Endothelial cell of umbilical vein (primary cell): ENCODE measurements around the gene RASGRP1. TPM values are rescaled to one million over a fixed set of nuclear protein-coding genes. Genes with fewer than 3 reads are reported as not detected.

Experiments used
- BruUV-seq: library from RNA; stranded (reverse); fragments of 400-500 nt; replicated peaks from 2 replicates; lab custom pipeline; 2021; lab: Mats Ljungman, UMichigan
- CTCF ChIA-PET: fragments of 300-600, 350-600 bp; sonication (Branson Sonifier 250); formaldehyde crosslinking; loops from one replicate; lab custom pipeline; 2021; ENCODE audit warnings: antibody characterized with exemption, inconsistent platforms; lab: Charles Lee
- POLR2A ChIA-PET: fragments of 300-600, 350-600 bp; sonication (Branson Sonifier 250); formaldehyde crosslinking; loops from one replicate; lab custom pipeline; 2021; ENCODE audit warnings: antibody characterized with exemption, inconsistent platforms; lab: Charles Lee
- DNase-seq: peaks from one replicate; pipeline ENCODE4 v3.0.0-alpha.2; 2011; ENCODE audit warnings: low read depth, low spot score
- FAIRE-seq: peaks from 2 replicates; lab custom pipeline; 2011; peaks lifted over from hg19 to GRCh38; lab: Jason Lieb, UNC
- H2AFZ ChIP-seq: 2 replicates; pipeline ENCODE4 v1.6.0; 2012; ENCODE audit warnings: low read depth, low read length, control low read depth, inconsistent platforms
- H3K27ac ChIP-seq: 2 replicates; pipeline ENCODE4 v1.5.1; 2011; ENCODE audit warnings: low read depth, mild to moderate bottlenecking, control low read depth, low read length, moderate library complexity; ENCODE audit not compliant: insufficient read depth
- H3K27me3 ChIP-seq, 2 experiments: 2 replicates each; pipeline versions ENCODE4 v1.6.0 to v1.6.1; 2011; ENCODE audit warnings: low read length in 2 of 2, mixed read lengths in 1 of 2; ENCODE audit not compliant: control insufficient read depth in 2 of 2, insufficient read depth in 2 of 2
- H3K36me3 ChIP-seq, 2 experiments: 2 replicates in 1 of 2; 3 replicates in 1 of 2; pipeline ENCODE4 v1.5.1; 2011; ENCODE audit warnings: low read length in 2 of 2, mild to moderate bottlenecking in 1 of 2, moderate library complexity in 1 of 2; ENCODE audit not compliant: control insufficient read depth in 2 of 2, insufficient read depth in 2 of 2; ENCODE audit errors: extremely low read depth in 1 of 2
- H3K4me1 ChIP-seq: 3 replicates; pipeline ENCODE4 v1.5.1; 2011; ENCODE audit warnings: mild to moderate bottlenecking, low read length; ENCODE audit not compliant: control insufficient read depth, insufficient read depth; ENCODE audit errors: extremely low read depth
- H3K4me2 ChIP-seq: 2 replicates; pipeline ENCODE4 v1.6.1; 2011; ENCODE audit warnings: low read length, control low read depth, mixed read lengths; ENCODE audit not compliant: insufficient read depth
- H3K4me3 ChIP-seq, 3 experiments: fragments of 200-600 bp in 1 of 3; sonication (generic), shearing (Covaris generic) in 1 of 3; replicated peaks in 1 of 3; 2 replicates each; pipeline ENCODE4 v1.5.1; 2011 to 2016; ENCODE audit warnings: control low read depth in 3 of 3, low read length in 3 of 3, mild to moderate bottlenecking in 2 of 3, inconsistent platforms in 1 of 3, low read depth in 1 of 3, moderate library complexity in 1 of 3; ENCODE audit not compliant: insufficient read depth in 1 of 3
- H3K79me2 ChIP-seq: 2 replicates; pipeline ENCODE4 v1.6.0; 2012; ENCODE audit warnings: low read length, inconsistent platforms; ENCODE audit not compliant: control insufficient read depth, insufficient read depth
- H3K9ac ChIP-seq: replicated peaks from 2 replicates; pipeline ENCODE3; 2011; ENCODE audit warnings: low read length, control low read depth; ENCODE audit not compliant: insufficient read depth; ENCODE audit errors: extremely low read depth
- H3K9me1 ChIP-seq: replicated peaks from 3 replicates; pipeline ENCODE4 v1.6.0; 2011; ENCODE audit warnings: mild to moderate bottlenecking, low read length; ENCODE audit not compliant: control insufficient read depth, insufficient read depth; ENCODE audit errors: extremely low read depth
- H3K9me3 ChIP-seq: replicated peaks from 2 replicates; pipeline ENCODE4 v1.5.1; 2012; ENCODE audit warnings: low read length, inconsistent platforms; ENCODE audit not compliant: control insufficient read depth, insufficient read depth
- H4K20me1 ChIP-seq: replicated peaks from 2 replicates; pipeline ENCODE3; 2011; ENCODE audit warnings: mild to moderate bottlenecking, low read length; ENCODE audit not compliant: control insufficient read depth, insufficient read depth; ENCODE audit errors: extremely low read depth
- EZH2 ChIP-seq: IDR thresholded peaks from 2 replicates; pipeline ENCODE4 v1.6.1; 2012; ENCODE audit warnings: borderline replicate concordance, low read depth, mild to moderate bottlenecking, moderate library complexity, low read length, inconsistent platforms; ENCODE audit not compliant: severe bottlenecking
- FOS ChIP-seq: IDR thresholded peaks from 2 replicates; pipeline ENCODE4 v1.6.1; 2011; ENCODE audit warnings: mild to moderate bottlenecking, low read length, moderate library complexity, borderline replicate concordance; ENCODE audit not compliant: insufficient read depth
- GATA2 ChIP-seq: IDR thresholded peaks from 2 replicates; pipeline ENCODE4 v1.7.0; 2011; ENCODE audit warnings: low read depth, mild to moderate bottlenecking, moderate library complexity, mixed read lengths, low read length; ENCODE audit not compliant: insufficient read length, insufficient read depth
- JUN ChIP-seq: IDR thresholded peaks from 2 replicates; pipeline ENCODE4 v1.6.1; 2011; ENCODE audit warnings: borderline replicate concordance, low read depth; ENCODE audit not compliant: insufficient read length, insufficient read depth
- MYC ChIP-seq: IDR thresholded peaks from one replicate; pipeline ENCODE4 v1.6.1; 2011; ENCODE audit warnings: mild to moderate bottlenecking, low read depth, low read length
- POLR2A ChIP-seq: IDR thresholded peaks from 2 replicates; pipeline ENCODE4 v1.6.1; 2012; ENCODE audit warnings: low read depth, mild to moderate bottlenecking, control low read depth, low read length
- POLR2AphosphoS5 ChIP-seq: IDR thresholded peaks from 2 replicates; pipeline ENCODE4 v1.6.1; 2012; ENCODE audit warnings: low read depth, mild to moderate bottlenecking, control low read depth, low read length, moderate library complexity; ENCODE audit not compliant: insufficient read depth
- dilution Hi-C: fragments of 300-500 bp; cut with MboI; formaldehyde crosslinking; loops from one replicate; pipeline ENCODE4 v1.15.0; 2019; ENCODE audit warnings: low sequenced_read_pairs; ENCODE audit not compliant: extremely low pct_ligation_motif_present
- intact Hi-C: fragments of 100-400 bp; cut with micrococcal nuclease; formaldehyde crosslinking; loops from one replicate; pipeline ENCODE4 v1.10.0; 2022
- polyA plus RNA-seq, 4 experiments: library from polyadenylated mRNA; depleted of rRNA in 3 of 4; stranded (reverse) in 3 of 4; unstranded in 1 of 4; fragments of >200 nt; gene quantifications; 2 replicates each; pipeline versions ENCODE4 v1.2.1 to v1.2.3, GENCODE V29; 2011 to 2012; ENCODE audit warnings: missing spikeins in 1 of 4
- total RNA-seq: library from RNA; stranded (reverse); gene quantifications from 2 replicates; pipeline ENCODE4 v1.2.3, GENCODE V29; 2021
- TF ChIP-seq, protein P1 (sequence below), 2 donors: IDR thresholded peaks; 1 replicate in 1 of 2; 2 replicates in 1 of 2; pipeline ENCODE4 v1.5.1; 2011; ENCODE audit warnings: low read length in 2 of 2, mild to moderate bottlenecking in 2 of 2, moderate library complexity in 2 of 2, control low read depth in 1 of 2, inconsistent platforms in 1 of 2, low read depth in 1 of 2; ENCODE audit not compliant: insufficient read depth in 1 of 2; ENCODE audit errors: extremely low read depth in 1 of 2
- TF ChIP-seq, protein P2 (sequence below): IDR thresholded peaks from 2 replicates; pipeline ENCODE4 v1.6.1; 2011; ENCODE audit not compliant: insufficient read depth, insufficient read length

The RASGRP1 gene
- total and polyA plus RNA-seq, 2 donors (not counting 3 experiments of a cell fraction or from before 2014, with no cell fraction given): 0.15 to 0.38 TPM

DNA sequence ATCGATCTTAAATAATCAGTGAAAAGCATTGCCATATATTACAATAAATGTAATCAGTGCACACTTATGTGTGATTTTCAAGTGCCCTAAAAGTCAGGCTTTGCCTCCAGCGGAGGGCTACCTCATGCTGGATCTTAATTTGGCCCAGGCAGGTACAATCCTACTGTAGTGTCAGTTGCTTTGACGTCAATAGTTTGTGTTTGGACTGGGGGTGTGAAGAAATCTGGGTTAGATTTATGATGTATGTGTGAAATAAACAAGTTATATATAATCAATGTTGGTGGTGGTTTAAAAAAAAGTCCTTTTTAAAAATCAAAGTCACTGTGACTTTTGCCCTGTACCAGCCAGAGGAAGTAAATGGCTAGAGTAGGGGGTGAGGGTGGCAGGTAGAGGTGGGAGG is 14.0 kb upstream of the RASGRP1 start:
- TF ChIP-seq FOS (no peak), EZH2 (no peak), POLR2A (no peak), JUN (no peak), MYC (no peak), POLR2AphosphoS5 (no peak), GATA2 (no peak)
- TF ChIP-seq, protein P1, sequence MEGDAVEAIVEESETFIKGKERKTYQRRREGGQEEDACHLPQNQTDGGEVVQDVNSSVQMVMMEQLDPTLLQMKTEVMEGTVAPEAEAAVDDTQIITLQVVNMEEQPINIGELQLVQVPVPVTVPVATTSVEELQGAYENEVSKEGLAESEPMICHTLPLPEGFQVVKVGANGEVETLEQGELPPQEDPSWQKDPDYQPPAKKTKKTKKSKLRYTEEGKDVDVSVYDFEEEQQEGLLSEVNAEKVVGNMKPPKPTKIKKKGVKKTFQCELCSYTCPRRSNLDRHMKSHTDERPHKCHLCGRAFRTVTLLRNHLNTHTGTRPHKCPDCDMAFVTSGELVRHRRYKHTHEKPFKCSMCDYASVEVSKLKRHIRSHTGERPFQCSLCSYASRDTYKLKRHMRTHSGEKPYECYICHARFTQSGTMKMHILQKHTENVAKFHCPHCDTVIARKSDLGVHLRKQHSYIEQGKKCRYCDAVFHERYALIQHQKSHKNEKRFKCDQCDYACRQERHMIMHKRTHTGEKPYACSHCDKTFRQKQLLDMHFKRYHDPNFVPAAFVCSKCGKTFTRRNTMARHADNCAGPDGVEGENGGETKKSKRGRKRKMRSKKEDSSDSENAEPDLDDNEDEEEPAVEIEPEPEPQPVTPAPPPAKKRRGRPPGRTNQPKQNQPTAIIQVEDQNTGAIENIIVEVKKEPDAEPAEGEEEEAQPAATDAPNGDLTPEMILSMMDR (IDR thresholded peaks at IDR 0.05; ENCODE audit: extremely low read depth in 1 of 2, insufficient read depth in 1 of 2, low read depth in 1 of 2, low read length in 2 of 2): no peak
- TF ChIP-seq, protein P2, sequence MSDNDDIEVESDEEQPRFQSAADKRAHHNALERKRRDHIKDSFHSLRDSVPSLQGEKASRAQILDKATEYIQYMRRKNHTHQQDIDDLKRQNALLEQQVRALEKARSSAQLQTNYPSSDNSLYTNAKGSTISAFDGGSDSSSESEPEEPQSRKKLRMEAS: no peak
- no peak for DNase-seq
- no peak overlapping the region for H3K4me3 ChIP-seq
- no peak overlapping the region for H3K27ac ChIP-seq
- ChIA-PET CTCF (interaction anchor here (2.4 kb wide), 1 partner anchor 15 kb away, joined by 17 read pairs; the partner anchor contains the start of gene RASGRP1), POLR2A (no interaction called here)
- no peaks in the 10 kb centered on the region for H3K36me3 ChIP-seq
- no peaks in the 10 kb centered on the region for H3K4me1 ChIP-seq
- no peaks in the 10 kb centered on the region for H4K20me1 ChIP-seq
- no TSS peak for BruUV-seq
- intact Hi-C loops: no loop called here
- H3K9me1 ChIP-seq: no peaks in the 10 kb centered on the region
- no peak overlapping the region for H2AFZ ChIP-seq
- no peak for FAIRE-seq
- no peak overlapping the region for H3K4me2 ChIP-seq
- no peaks in the 10 kb centered on the region for H3K79me2 ChIP-seq
- H3K27me3 ChIP-seq: peaks cover 6 to 8% of the 10 kb centered on the region in 2 experiments
- dilution Hi-C loops: no loop called here
- no peaks in the 10 kb centered on the region for H3K9me3 ChIP-seq
- no peak overlapping the region for H3K9ac ChIP-seq
